NCI-H524 (cell line): ENCODE data around the gene SELENOV.

Experiments used
- DNase-seq, 2 experiments: peaks; one replicate each; lab custom pipeline; 2025; lab: John Stamatoyannopoulos, UW

Gene SELENOV

GRCh38 chr19:39520541-39521484, 5.9 kb downstream of the SELENOV start:
- DNase-seq: no peak

DNA sequence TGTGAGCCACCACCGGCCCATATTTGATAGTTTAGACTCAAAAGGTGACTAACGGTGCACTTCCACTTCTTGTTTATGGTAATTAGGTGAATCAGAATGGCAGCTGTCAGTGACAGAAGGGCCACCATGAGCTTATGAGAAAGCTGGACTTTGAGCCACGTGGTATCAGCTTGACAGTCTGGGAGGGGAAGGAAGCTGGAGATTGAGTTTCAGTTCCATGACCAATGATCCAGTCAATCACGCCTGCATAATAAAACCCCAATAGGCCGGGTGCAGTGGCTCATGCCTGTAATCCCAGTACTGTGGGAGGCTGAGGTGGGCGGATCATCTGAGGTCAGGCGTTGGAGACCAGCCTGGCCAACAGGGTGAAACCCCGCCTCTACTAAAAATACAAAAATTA, 9.6 kb downstream of the SELENOV start:
- peak; percentile 90 to 97 for DNase-seq

DNA sequence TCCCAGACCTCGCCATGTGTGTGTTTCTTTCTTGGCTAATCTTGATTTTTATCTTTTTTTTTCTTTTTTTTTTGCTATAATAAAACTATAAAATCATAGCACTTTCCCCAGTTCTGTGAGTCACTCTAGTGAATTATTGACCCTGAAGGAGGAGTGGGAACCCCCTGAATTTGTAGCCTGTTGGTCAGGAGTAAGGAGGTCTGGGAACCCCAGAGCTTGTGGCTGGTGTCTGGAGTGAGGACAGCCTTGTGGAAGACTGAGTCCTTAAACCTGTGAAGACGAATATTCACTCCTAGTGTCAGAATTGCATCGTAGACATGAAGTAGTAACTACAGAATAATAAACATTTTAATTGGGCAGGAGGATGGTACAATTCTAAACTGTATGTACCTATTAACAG, 10.3 kb downstream of the SELENOV start:
- no peak for DNase-seq

DNA sequence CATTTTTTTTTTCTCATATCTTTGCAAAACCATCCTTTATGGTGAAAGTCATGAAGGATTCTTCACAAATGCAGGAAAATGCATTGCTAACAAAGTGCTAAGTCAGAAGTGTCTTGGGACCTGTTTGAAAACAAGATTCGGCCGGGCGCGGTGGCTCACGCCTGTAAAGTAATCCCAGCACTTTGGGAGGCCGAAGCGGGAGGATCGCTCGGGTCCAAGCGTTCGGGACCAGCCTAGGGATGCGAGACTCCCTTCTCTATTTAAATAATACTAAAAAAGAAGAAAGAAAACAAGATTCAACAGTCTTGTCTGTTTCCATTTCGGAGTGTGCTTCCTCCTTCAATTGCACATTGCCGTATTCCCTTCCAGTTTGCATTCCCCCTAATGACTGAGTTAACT, 16.9 kb downstream of the SELENOV start:
- no peak for DNase-seq

GRCh38 chr19:39532233-39533002, 17.5 kb downstream of the SELENOV start, which contains the start of gene EID2B:
EID2B (minus strand) TSS chr19:39532852; CDS start chr19:39532802, 50 bp downstream.
- peak; percentile 95 to 99 for DNase-seq

DNA sequence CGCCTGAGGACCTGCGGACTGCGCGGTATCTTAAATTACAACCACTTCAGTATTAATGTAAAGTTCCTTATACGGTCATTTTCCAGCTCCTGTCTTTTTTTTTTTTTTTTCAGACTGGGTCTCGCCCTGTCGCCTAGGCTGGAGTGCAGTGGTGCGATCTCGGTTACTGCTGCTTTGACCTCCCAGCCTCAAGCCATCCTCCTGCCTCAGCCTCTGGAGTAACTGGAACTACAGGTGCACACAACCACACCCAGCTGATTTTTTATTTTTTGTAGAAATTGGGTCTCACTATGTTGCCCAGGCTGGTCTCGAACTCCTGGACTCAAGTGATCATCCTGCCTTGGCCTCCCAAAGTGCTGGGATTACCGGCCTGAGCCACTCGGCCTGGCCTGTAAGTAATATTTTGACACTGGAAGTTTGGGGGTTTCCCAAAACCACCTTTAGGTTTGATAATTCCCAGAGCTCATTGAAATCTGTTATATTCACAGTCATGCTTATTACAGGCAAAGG, 18.1 kb downstream of the SELENOV start:
- no peak for DNase-seq

DNA sequence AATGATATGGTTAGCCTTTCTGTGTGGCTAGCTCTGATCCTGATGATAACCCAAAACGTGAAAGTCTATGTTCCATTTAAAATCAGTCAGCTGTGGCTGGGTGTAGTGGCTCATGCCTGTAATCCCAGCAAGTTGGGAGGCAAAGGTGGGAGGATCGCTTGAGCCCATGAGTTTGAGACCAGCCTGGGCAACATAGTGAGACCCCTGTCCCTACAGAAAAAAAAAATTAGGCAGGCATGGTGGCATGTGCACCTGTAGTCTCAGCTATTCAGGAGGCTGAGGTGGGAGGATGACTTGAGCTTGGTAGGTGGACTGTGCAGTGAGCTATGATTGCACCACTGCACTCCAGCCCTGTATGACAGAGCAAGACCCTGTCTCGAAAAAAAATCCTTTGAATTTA, 18.9 kb downstream of the SELENOV start:
- no peak for DNase-seq

GRCh38 chr19:39539165-39539517, 24.2 kb downstream of the SELENOV start:
- DNase-seq: no peak

DNA sequence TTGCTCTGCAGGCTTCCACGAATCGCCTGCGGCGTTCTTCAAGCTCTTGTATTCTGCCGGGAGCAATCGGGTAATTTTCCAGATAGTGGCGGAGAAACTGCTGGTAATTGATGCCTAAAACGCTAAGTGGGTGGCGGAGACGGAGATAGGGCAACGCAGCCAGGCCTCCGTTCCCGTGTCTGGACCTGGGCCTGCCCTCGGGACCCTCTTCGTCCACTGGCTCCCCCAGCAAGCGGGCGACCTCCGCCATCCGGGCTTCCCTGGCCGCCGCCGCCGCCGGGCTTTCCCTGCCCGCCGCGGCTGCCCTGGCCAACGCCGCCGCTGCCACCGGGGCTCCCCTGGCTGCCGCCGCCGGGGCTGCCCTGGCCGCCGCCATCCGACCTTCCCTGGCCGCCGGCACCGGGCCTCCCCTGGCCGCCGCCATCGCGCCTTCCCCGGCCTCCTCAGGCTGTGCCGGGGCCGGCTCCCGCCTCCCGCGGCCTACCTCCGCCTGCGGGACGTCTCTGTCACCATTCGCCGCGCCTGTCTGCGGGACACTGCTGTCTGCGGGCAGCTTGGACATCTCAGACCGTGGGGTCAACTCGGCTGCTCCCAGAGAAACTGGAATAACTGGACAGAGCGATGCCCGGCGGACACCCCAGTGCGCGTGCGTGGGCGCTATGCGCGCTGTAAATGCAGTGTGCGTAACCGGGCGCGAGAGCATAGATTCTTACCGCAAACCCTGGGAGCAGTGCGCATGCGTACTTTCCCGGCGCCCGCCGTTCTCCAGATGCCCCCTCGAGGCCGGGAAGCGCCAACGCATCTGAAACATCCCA, 24.8 kb downstream of the SELENOV start, which contains the start of gene EID2:
Gene EID2 (minus strand): TSS at position 644 of the 815 bp plus-strand sequence. CDS start 82 bp downstream, at position 562.
- DNase-seq: peak; percentile 94 to 95

DNA sequence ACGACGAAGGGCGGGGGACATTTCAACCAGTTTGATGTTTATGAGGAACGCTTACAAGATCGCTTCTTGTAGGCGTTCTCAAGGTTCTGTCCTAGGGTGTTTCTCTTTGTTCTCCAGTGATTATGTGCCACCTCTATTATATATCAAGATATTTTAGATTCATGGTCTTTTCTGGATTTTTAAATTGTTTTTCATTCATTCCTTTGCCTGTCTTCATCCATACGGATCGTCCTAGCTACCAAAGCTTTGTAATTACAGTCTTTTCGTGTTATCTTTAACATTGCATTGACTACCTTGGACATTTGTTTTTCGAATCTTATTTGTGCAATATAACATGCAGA, 25.4 kb downstream of the SELENOV start:
- no peak for DNase-seq

DNA sequence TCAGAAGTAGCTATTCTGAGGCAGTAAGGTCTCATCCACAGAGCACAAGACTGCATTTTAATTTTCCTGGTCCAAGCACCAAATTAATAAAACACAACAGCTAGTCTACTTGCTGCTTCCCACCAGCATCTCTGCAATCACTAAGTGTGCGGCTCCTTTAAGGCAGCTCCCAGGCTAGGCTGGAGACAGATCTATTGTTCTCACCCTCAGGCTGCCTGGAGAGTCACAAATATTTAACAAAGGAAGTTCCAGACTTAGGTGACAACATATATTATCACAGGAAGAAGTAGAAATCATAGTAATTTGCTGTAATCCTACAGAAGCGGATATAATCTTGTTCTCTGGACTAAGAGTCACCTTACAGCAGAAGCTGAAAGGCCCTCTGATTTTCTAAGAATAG, 27.3 kb downstream of the SELENOV start:
- no peak for DNase-seq

DNA sequence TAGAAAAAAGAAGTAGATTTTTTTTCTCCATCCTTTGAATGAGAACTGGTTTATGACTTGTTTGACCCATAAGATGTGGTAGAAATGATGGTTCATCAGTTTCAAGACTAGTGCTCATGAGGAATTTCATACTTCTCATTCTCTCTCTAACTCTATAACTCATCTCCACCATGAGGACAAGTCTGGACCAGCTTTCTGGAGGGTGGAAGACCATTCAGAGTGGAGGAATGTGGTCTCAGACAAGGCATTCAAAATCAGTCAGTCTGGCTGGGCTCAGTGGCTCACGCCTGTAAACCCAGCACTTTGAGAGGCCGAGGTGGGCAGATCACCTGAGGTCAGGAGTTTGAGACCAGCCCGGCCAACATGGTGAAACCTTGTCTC, 28.5 kb downstream of the SELENOV start:
- no peak for DNase-seq

DNA sequence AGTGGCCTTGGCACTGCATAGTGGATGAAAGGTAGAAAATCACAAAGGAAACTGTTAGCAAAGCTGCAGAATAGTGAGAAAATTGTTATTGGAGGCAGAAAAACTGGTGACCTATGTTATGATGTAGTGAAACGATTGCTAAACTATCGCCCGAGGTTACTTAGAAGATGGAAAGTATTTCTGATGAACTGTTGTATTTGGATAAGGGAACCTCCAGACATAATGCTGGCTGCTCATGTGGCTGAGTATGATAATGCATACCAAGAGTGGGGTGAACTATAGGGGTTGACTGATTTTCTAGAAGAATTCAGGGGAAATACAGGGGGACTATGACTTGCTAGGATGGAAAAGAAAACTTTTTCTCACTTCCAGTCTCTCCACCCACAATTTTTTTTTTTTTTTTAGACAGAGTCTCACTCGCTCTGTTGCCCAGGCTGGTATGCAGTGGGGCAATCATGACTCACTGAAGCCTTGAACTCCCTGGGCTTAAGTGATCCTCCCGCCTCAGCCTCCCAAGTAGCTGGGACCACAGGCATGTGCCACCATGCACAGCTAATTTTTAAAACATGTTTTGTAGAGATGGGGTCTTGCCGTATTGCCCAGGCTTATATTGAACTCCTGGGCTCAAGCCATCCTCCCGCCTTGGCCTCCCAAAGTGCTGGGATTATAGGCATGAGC, 29.4 kb downstream of the SELENOV start:
- no peak for DNase-seq

DNA sequence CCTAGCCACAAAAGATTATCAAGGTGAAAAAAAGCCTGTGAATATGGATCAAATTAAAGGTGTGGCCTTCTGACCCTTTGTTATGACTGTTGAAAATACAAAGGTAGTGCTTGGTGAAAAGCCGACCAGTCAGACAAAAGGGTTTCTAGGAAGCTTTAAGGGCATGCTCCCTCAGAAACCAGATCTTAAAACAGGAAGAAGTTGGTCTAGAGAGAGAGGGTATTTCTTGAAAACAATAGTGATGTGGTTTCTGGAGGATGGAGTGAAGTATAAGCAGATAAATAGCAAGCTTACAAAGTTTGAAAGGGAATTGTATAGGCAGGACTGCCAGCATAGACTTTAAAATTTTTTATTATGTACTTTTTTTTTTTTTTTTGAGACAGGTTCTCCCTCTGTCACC, 30.0 kb downstream of the SELENOV start:
- no peak for DNase-seq

- DNase-seq: no peak
Measured at GRCh38 chr19:39546599-39546998, 31.7 kb downstream of the SELENOV start.

DNA sequence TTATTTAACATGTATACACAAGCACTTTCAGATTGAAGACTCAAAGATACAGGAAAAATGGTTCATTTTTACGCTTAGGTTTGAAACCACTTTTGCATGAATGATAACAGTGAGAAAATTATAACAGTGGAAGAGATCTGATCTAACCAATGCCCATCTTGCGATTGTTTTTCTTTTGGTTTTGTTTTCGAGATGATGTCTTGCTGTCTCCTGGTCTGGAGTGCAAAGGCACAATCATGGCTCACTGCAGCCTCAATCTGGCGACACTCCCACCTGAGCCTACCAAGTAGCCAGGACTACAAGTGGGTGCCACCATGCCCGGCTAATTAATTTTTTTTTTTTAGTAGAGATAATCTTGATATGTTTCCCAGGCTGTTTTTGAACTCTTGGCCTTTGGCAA, 35.3 kb downstream of the SELENOV start:
- no peak for DNase-seq

GRCh38 chr19:39553082-39553652, 38.2 kb downstream of the SELENOV start:
- no peak for DNase-seq

- no peak for DNase-seq
Measured at GRCh38 chr19:39554701-39555311, 39.9 kb downstream of the SELENOV start.

- no peak for DNase-seq
Measured at GRCh38 chr19:39555883-39556282, 40.9 kb downstream of the SELENOV start.

- no peak for DNase-seq
Measured at GRCh38 chr19:39557811-39558623, 43.1 kb downstream of the SELENOV start.
